SW480 (cell line): ENCODE measurements around the gene ADRA2C.
"Not testable (repeated sequence)": the region's sequence is repeated elsewhere in the genome, so short reads cannot be mapped to it uniquely, and the experiment has no call there.

Experiments
- DNase-seq: peaks from one replicate; pipeline ENCODE4 v3.0.0-alpha.2; 2016; ENCODE audit warnings: low spot score

ADRA2C gene

DNA sequence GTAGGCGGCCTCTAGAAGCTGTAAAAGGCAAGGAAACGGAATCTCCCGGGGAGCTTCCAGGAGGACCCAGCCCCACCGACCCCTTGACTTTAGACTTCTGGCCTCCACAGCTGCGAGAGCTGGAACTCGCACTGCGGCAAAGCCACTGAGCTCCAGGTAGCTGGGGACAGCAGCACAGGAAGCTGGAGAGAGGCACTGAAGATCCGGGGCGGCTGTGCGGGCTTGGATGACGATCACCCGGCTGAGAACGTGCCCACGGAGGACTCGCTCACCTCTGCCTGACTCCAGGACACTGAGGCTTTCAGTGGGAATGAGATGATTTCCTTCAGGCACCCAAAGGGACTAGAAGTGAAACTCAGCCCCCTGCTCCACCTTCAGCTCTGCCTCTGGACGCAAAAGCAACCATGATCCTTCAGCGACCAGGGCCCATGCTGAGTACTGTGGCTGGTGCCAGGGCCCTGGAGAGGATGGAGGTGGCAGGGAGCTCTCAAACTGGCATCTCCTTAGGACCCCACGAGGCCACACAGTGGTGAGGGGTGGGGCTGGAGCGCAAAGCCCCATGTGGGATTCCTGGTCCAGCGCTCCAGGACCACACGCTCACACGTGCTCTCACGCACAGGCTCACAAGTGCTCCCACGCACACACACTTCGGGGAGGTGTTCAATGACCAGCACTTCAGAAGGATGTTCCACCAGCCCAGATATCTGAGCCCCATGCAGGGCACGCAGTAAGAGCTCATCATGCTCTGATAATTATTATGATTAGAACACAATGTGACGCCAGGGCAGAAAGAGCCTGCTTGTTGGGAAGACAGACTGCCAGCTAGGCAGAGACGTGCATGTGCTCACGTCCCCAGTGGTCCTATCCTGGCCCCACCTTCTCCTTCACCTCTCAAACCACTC is 47.2 kb downstream of the ADRA2C start:
- no peak for DNase-seq

DNA sequence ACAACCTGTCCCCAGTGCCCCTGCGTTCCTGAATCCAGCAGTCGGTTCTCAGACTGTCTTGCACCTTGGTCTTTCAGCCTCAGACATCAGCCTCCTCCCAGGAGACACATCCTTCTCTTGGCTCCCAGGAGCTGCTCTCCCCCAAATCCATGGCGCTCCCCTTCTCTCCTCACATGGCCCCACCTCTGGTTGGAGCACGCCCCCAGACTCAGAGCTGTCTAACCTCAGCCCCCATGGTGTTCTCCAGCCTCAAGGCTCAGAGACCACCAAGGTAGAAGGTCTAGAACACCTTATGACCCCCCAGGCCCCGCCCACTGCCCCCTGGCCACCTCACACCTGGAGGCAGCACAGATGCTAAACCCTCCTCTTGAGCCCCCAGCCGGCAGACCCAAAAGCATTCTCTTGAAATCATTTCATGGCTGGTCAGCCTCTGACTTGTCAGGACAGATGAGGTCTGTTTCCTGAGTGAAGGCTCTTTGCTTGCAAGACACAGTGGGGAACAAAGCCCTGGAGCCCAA is 47.9 kb downstream of the ADRA2C start:
- no peak for DNase-seq

DNA sequence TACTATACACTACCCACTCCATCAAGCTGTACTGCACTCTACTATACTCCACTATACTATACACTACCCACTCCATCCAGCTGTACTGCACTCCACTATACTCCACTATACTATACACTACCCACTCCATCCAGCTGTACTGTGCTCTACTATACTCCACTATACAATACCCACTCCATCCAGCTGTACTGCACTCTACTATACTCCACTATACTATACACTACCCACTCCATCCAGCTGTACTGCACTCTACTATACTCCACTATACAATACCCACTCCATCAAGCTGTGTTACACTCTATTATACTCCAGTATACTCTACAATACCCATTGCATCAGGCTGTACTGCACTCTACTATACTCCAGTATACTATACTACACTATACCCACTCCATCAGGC is 48.7 kb downstream of the ADRA2C start:
- not testable (repeated sequence) for DNase-seq

DNA sequence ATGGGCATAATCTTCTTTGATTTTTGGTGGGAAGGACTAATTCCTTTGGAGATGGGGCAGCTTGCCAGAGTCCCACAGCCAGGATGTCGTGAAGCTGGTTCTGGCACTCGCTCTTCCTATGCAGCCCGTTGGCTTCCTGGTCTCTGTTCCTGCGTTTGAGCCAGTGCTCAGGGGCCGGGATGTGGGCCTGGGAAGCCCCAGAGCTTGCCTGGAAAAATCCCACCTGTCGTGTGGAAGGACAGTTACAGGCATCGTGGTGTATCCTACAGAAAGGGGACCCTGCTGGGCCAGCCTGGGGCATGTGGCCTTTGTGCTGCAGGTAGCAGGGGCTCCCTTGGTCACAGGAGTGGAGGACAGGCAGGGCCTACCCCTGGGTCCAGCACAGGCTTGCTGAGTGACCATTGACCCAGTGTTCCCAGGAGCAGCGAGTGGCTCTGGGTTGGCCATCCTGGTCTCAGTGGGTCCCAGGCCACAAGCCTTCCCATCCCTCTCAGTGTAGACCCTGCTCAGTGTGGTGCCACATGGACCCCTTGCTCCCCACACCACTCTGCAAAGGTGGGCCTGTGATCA is 50.2 kb downstream of the ADRA2C start:
- no peak for DNase-seq

DNA sequence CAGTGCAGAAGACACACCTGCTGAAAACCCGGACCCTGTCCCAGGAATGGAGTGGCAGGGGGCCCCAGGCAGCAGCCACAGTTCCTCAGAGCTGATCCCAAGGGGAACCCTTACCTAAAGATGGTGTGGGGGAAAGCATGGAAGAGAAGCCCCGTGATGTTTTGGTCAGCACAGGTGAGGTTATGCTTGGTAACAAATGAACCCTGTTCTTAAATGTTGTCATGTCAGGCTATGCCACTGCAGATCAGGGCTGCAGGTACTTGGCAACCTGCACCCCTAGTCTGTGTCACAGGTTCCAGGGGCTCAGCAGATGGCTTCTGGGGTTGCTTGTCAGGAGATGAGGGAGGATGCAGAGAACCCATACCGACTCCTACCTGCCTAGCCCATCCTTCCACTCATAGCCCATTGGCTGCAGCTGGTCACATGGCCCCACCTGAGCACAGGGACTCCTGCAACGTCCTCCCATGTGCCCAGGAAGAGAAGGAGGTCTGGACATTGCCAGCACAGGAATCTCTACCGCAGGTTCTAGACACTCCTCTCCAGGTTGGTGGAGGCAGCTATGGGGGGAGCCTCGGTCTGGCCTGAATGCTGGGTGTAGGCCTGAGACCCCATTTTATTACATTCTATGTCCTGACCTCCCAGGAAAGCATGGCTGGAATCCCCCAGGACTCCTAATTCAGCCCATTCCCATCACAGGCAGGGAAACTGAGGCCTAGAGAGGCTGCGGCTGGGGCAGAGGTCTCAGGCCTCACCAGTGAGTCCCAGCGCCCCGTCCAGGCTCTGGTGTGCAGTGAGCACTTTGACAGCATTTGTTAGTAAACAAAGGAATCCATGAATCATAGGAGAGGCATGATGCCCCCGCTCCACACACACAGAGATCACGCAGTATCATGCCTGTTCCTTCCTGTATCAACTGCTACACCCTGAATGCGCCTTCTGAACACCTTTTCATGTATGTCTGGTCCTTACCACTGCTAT is 51.1 kb downstream of the ADRA2C start:
- no peak for DNase-seq
